PC-3 (cell line): Measurements from ENCODE around the gene PCP4L1. TPM values are rescaled to one million over a fixed set of nuclear protein-coding genes. Genes with fewer than 3 reads are reported as not detected.

Source experiments
- ATAC-seq: fragments of 200-7000 bp; cut with Tn5 transposase; 2 replicates; pipeline ENCODE4 v1.9.1; 2020; ENCODE audit warnings: mild to moderate bottlenecking, moderate library complexity
- BruUV-seq: library from RNA; stranded (reverse); fragments of 400-500 nt; replicated peaks from 2 replicates; lab custom pipeline; 2021; lab: Mats Ljungman, UMichigan
- CTCF ChIA-PET: fragments of 300-600 bp; sonication (Branson Sonifier 250); formaldehyde crosslinking; loops from one replicate; lab custom pipeline; 2022; ENCODE audit warnings: antibody characterized with exemption; lab: Charles Lee
- POLR2A ChIA-PET: fragments of 300-600 bp; sonication (Branson Sonifier 250); formaldehyde crosslinking; loops from one replicate; lab custom pipeline; 2022; ENCODE audit warnings: antibody characterized with exemption; ENCODE audit not compliant: unreplicated experiment; lab: Charles Lee
- DNase-seq: peaks from one replicate; pipeline ENCODE4 v3.0.0-alpha.2; 2015
- H2AFZ ChIP-seq: fragments of 300-600 bp; sonication (generic); 2 replicates; pipeline ENCODE4 v1.6.0; 2016; ENCODE audit warnings: antibody characterized with exemption, low read length
- H3F3A ChIP-seq: fragments of 300-600 bp; sonication (generic); one replicate; pipeline ENCODE4 v1.6.0; 2017; ENCODE audit warnings: antibody characterized with exemption, low read length, control low read depth, mild to moderate bottlenecking; ENCODE audit not compliant: unreplicated experiment
- H3K27ac ChIP-seq: fragments of 300-600 bp; sonication (generic); 2 replicates; pipeline ENCODE4 v1.5.1; 2016; ENCODE audit warnings: mild to moderate bottlenecking, low read length
- H3K27me3 ChIP-seq: fragments of 300-600 bp; sonication (generic); 2 replicates; pipeline ENCODE4 v1.6.1; 2016; ENCODE audit warnings: low read length, mixed read lengths
- H3K36me3 ChIP-seq: fragments of 300-600 bp; sonication (generic); 2 replicates; pipeline ENCODE4 v1.6.1; 2016; ENCODE audit warnings: low read depth, mixed run types, low read length, mixed read lengths
- H3K4me1 ChIP-seq: fragments of 300-600 bp; sonication (generic); 2 replicates; pipeline ENCODE4 v1.5.1; 2016; ENCODE audit warnings: low read length; ENCODE audit not compliant: insufficient read depth
- H3K4me2 ChIP-seq: fragments of 300-600 bp; sonication (generic); 2 replicates; pipeline ENCODE4 v1.6.0; 2016; ENCODE audit warnings: low read length
- H3K4me3 ChIP-seq: fragments of 300-600 bp; sonication (generic); 2 replicates; pipeline ENCODE4 v1.5.1; 2016; ENCODE audit warnings: mild to moderate bottlenecking, low read length, mixed read lengths
- H3K79me2 ChIP-seq: fragments of 300-600 bp; sonication (generic); 2 replicates; pipeline ENCODE4 v1.6.1; 2017; ENCODE audit warnings: low read length, mixed read lengths
- H3K9ac ChIP-seq: fragments of 300-600 bp; sonication (generic); 2 replicates; pipeline ENCODE4 v1.6.0; 2016; ENCODE audit warnings: mild to moderate bottlenecking, low read length
- H3K9me2 ChIP-seq: fragments of 300-600 bp; sonication (generic); replicated peaks from 2 replicates; pipeline ENCODE4 v1.6.1; 2016; ENCODE audit warnings: mixed run types, low read length, mixed read lengths
- H3K9me3 ChIP-seq: fragments of 300-600 bp; sonication (generic); 2 replicates; pipeline ENCODE4 v1.6.1; 2016; ENCODE audit warnings: low read length, mixed read lengths
- H4K20me1 ChIP-seq: fragments of 300-600 bp; sonication (generic); 2 replicates; pipeline ENCODE4 v1.6.1; 2016; ENCODE audit warnings: low read length, mixed read lengths
- CTCF ChIP-seq: fragments of 300-600 bp; sonication (generic); conservative IDR thresholded peaks from 2 replicates; pipeline ENCODE4 v1.5.1; 2017; ENCODE audit warnings: antibody characterized with exemption, low read depth, mild to moderate bottlenecking, low read length
- EZH2 ChIP-seq: fragments of 300-600 bp; sonication (generic); IDR thresholded peaks from one replicate; pipeline ENCODE4 v1.6.1; 2017; ENCODE audit warnings: antibody characterized with exemption, mild to moderate bottlenecking, low read length; ENCODE audit not compliant: unreplicated experiment
- EZH2phosphoT487 ChIP-seq: fragments of 300-600 bp; sonication (generic); IDR thresholded peaks from 2 replicates; pipeline ENCODE4 v1.6.1; 2018; ENCODE audit warnings: mild to moderate bottlenecking, antibody characterized with exemption, low read length, borderline replicate concordance
- intact Hi-C: fragments of 100-400 bp; cut with micrococcal nuclease; formaldehyde crosslinking; loops from 2 replicates; pipeline ENCODE4 v1.9.0; 2023
- total RNA-seq: library from RNA; depleted of rRNA; stranded (reverse); fragments of >200 nt; gene quantifications from 2 replicates; pipeline ENCODE4 v1.2.3, GENCODE V29; 2014

PCP4L1 gene
- total RNA-seq, 1 experiment from 2014 or later: 0.07 TPM

- no peak for ATAC-seq
- CTCF ChIA-PET: no interaction called here
Observed at GRCh38 chr1:161273402-161273801, 14.9 kb downstream of the PCP4L1 start.

GRCh38 chr1:161274874-161275273, 16.3 kb downstream of the PCP4L1 start:
- ChIA-PET POLR2A (no interaction called here), CTCF (interaction anchor here (0.5 kb wide), 1 partner anchor 177 kb away, joined by 5 read pairs; no protein-coding TSS in a partner anchor)
- no peaks in the 10 kb centered on the region for H3K9me2 ChIP-seq
- TF ChIP-seq EZH2phosphoT487 (no peak), EZH2 (no peak), CTCF (no peak)
- peaks cover 46% of the 10 kb centered on the region for H3K27me3 ChIP-seq
- no peak overlapping the region for H3K4me2 ChIP-seq
- H3K9ac ChIP-seq: no peak overlapping the region
- no peaks in the 10 kb centered on the region for H3K79me2 ChIP-seq
- H3K4me3 ChIP-seq: no peak overlapping the region
- H4K20me1 ChIP-seq: no peaks in the 10 kb centered on the region
- ATAC-seq (no peak), DNase-seq (no peak)
- H2AFZ ChIP-seq: no peak overlapping the region
- no peaks in the 10 kb centered on the region for H3K4me1 ChIP-seq
- no TSS peak for BruUV-seq
- H3F3A ChIP-seq: no peaks in the 10 kb centered on the region
- no peak overlapping the region for H3K27ac ChIP-seq
- H3K9me3 ChIP-seq: no peaks in the 10 kb centered on the region
- no peaks in the 10 kb centered on the region for H3K36me3 ChIP-seq
- intact Hi-C loops: no loop called here

More at GRCh38 chr1:161273402-161273801, 14.9 kb downstream of the PCP4L1 start:
- H3K79me2 ChIP-seq: no peaks in the 10 kb centered on the region
- intact Hi-C loops: no loop called here
- no peak overlapping the region for H3K27ac ChIP-seq
- TF ChIP-seq CTCF: no peak
- H3K9ac ChIP-seq: no peak overlapping the region
- H3K4me1 ChIP-seq: no peaks in the 10 kb centered on the region
- no peak for DNase-seq
- H3K9me2 ChIP-seq: no peaks in the 10 kb centered on the region
- no peaks in the 10 kb centered on the region for H3K9me3 ChIP-seq
- no peaks in the 10 kb centered on the region for H4K20me1 ChIP-seq
- H3K27me3 ChIP-seq: peaks cover 32% of the 10 kb centered on the region
- BruUV-seq: no TSS peak
- H3K4me2 ChIP-seq: no peak overlapping the region
- no peaks in the 10 kb centered on the region for H3F3A ChIP-seq
- H3K36me3 ChIP-seq: no peaks in the 10 kb centered on the region
- H3K4me3 ChIP-seq: no peak overlapping the region
- POLR2A ChIA-PET: no interaction called here
- no peak overlapping the region for H2AFZ ChIP-seq

GRCh38 chr1:161282991-161283390, 24.4 kb downstream of the PCP4L1 start:
- DNase-seq (no peak), ATAC-seq (no peak)
- H3K27me3 ChIP-seq: peaks cover 58% of the 10 kb centered on the region
- H3K4me3 ChIP-seq: no peak overlapping the region
- no peak overlapping the region for H3K4me2 ChIP-seq
- H3F3A ChIP-seq: no peaks in the 10 kb centered on the region
- H3K9ac ChIP-seq: no peak overlapping the region
- no peaks in the 10 kb centered on the region for H4K20me1 ChIP-seq
- TF ChIP-seq EZH2phosphoT487 (no peak), EZH2 (no peak), CTCF (no peak)
- no peaks in the 10 kb centered on the region for H3K4me1 ChIP-seq
- H3K36me3 ChIP-seq: no peaks in the 10 kb centered on the region
- intact Hi-C loops: no loop called here
- CTCF ChIA-PET: no interaction called here
- no peaks in the 10 kb centered on the region for H3K79me2 ChIP-seq
- POLR2A ChIA-PET: no interaction called here
- H3K9me3 ChIP-seq: no peaks in the 10 kb centered on the region
- no peaks in the 10 kb centered on the region for H3K9me2 ChIP-seq
- no peak overlapping the region for H2AFZ ChIP-seq
- no TSS peak for BruUV-seq
- H3K27ac ChIP-seq: no peak overlapping the region
